ENCODE data around the gene SETBP1. TPM values are rescaled to one million over a fixed set of nuclear protein-coding genes. Genes with fewer than 3 reads are reported as not detected.

The SETBP1 gene
- total RNA-seq, 1 donor, result 2.6 TPM

DNA sequence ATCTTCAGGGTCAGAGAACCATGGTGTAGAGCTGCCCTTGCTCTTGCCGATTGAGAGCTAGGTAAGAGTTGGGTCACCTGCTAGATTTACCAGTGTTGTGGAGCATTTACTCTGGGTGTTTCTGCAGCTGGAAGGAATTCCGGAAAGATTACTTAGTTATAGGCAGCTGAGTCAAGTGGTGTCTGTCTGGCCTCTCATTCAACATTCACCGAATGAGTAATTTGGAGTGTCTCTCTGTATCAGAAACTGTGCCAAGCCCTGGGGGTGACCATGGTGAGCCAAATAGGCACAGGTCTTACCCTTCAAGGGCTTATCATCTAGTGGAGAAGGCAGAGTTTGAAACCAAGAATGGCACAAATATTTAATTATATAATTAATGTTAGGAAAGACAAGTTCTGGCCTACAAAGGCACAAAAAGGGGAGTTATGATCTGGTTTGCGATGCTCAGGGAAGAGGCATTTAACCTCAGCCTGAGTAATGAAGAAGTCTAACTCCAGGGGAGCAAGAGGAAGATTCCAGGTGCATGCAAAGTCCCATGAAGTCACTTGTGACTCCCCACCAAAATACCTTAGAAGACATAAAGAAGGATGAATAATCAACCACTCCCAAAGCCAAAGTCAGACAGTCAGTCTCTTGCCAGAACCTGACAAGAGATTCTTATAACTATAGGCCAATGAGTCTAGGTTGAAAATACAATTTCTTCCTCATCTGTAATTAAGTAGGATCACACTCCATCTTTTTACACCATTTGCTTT is 12.5 kb downstream of the SETBP1 start:
- TF ChIP-seq CTCF (IDR thresholded peaks at IDR 0.05; ENCODE audit: insufficient read depth, low read depth, low read length), result no peak
- H3K4me3 ChIP-seq (ENCODE audit: low read depth, low read length), result no peak overlapping the region
- no peak for DNase-seq (ENCODE audit: low read depth)

- no peak overlapping the region for H3K4me3 ChIP-seq (ENCODE audit: low read depth, low read length)
- DNase-seq (ENCODE audit: low read depth), result no peak
- TF ChIP-seq CTCF (IDR thresholded peaks at IDR 0.05; ENCODE audit: insufficient read depth, low read depth, low read length), result no peak
Observed at GRCh38 chr18:44695503-44695902, 14.8 kb downstream of the SETBP1 start.

DNA sequence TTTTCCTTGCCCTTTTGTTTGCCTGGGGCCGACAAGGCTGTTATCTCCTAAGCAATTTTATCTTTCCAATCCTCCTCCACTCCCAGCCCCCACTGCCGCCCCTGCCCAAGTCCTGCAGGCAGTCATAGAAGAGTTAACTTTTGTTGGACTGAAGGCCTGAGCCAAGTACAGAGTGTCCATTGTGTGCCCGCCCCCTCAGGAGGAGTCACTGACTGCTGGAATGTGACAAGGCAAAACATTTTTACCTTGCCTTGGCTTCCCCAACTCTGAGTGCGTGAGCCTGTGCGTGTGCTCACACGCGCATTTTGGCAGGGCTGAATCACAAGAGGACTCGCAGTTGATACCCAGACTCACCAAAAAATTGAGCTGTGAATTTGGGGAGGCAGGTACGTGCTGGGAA is 16.2 kb downstream of the SETBP1 start:
- no peak for TF ChIP-seq CTCF (IDR thresholded peaks at IDR 0.05; ENCODE audit: insufficient read depth, low read depth, low read length)
- DNase-seq (ENCODE audit: low read depth), result no peak
- no peak overlapping the region for H3K4me3 ChIP-seq (ENCODE audit: low read depth, low read length)

- no peak for TF ChIP-seq CTCF (IDR thresholded peaks at IDR 0.05; ENCODE audit: insufficient read depth, low read depth, low read length)
- H3K4me3 ChIP-seq (ENCODE audit: low read depth, low read length), result no peak overlapping the region
Observed at GRCh38 chr18:44697315-44697714, 16.6 kb downstream of the SETBP1 start.

DNA sequence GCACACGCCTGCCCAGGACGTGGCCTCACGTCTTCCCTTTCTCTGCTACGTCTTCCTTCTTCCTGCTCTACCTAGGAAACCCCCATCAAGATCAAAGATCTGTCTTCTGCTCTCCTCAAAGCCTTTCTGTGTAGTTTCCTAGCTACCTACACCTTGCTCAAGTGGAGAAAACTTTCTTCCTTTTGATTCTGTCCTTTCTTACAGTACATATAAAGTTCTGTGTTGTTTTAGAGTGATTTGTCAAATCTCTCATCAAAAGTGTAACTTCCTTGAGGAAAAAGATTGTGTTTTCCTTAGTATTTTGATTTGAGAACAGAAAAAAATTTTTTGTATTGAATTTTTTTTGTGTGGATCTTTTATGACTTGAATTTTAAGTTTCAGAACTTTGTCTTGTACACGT is 17.8 kb downstream of the SETBP1 start:
- DNase-seq (ENCODE audit: low read depth), result no peak
- no peak overlapping the region for H3K4me3 ChIP-seq (ENCODE audit: low read depth, low read length)
- no peak for TF ChIP-seq CTCF (IDR thresholded peaks at IDR 0.05; ENCODE audit: insufficient read depth, low read depth, low read length)

More at GRCh38 chr18:44697315-44697714, 16.6 kb downstream of the SETBP1 start:
- no peak for DNase-seq (ENCODE audit: low read depth)

GRCh38 chr18:44699572-44700261 is 19.0 kb downstream of the SETBP1 start:
- no peak for DNase-seq (ENCODE audit: low read depth)
- no peak for TF ChIP-seq CTCF (IDR thresholded peaks at IDR 0.05; ENCODE audit: insufficient read depth, low read depth, low read length)
- no peak overlapping the region for H3K4me3 ChIP-seq (ENCODE audit: low read depth, low read length)
